Neutrophil (primary cell): ENCODE data around the gene KIF1B.

Source experiments
- H3K27ac ChIP-seq: fragments of 200-600 bp; sonication (generic); 2 replicates; pipeline ENCODE4 v1.5.1; 2016; ENCODE audit warnings: mild to moderate bottlenecking, moderate library complexity
- H3K27me3 ChIP-seq: fragments of 200-600 bp; sonication (generic); 2 replicates; pipeline ENCODE4 v1.6.0; 2016; ENCODE audit warnings: mild to moderate bottlenecking
- H3K36me3 ChIP-seq: fragments of 200-600 bp; sonication (generic); 2 replicates; pipeline ENCODE4 v1.5.1; 2017
- H3K4me1 ChIP-seq, 2 experiments: fragments of 200-600 bp in 1 of 2; sonication (generic) in 1 of 2; 1 replicate in 1 of 2; 2 replicates in 1 of 2; pipeline versions ENCODE4 v1.5.1 to v1.6.1; 2013 to 2016; ENCODE audit warnings: low read depth in 1 of 2, low read length in 1 of 2, mild to moderate bottlenecking in 1 of 2, moderate library complexity in 1 of 2; ENCODE audit not compliant: control insufficient read depth in 1 of 2, insufficient read depth in 1 of 2
- H3K4me3 ChIP-seq, 2 experiments: fragments of 200-600 bp in 1 of 2; sonication (generic) in 1 of 2; 1 replicate in 1 of 2; 2 replicates in 1 of 2; pipeline ENCODE4 v1.5.1; 2013 to 2016; ENCODE audit warnings: low read depth in 1 of 2, low read length in 1 of 2, mild to moderate bottlenecking in 1 of 2, moderate library complexity in 1 of 2
- H3K9me3 ChIP-seq: fragments of 200-600 bp; sonication (generic); 2 replicates; pipeline ENCODE4 v1.5.1; 2016
- TF ChIP-seq, protein P1 (sequence below): fragments of 200-600 bp; sonication (generic); IDR thresholded peaks from 2 replicates; pipeline ENCODE4 v1.5.1; 2016; ENCODE audit warnings: antibody characterized with exemption

KIF1B gene

DNA sequence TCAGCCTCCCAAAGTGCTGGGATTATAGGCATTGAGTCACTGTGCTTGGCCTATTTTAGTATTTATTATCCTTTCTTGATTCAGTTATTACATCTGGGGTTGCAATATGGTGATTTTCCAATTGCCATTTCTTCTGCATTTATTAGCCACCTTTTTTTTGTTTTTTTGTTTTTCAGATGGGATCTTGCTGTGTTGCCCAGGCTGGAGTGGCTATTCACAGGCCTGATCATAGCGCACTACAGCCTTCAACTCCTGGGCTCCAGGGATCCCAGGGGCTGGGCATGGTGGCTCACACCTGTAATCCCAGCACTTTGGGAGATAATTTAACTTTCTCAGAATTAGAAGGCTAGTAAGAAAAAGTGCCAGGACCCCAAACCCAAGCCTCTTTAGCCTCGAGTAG is 106.4 kb downstream of the KIF1B start:
- TF ChIP-seq, protein P1, sequence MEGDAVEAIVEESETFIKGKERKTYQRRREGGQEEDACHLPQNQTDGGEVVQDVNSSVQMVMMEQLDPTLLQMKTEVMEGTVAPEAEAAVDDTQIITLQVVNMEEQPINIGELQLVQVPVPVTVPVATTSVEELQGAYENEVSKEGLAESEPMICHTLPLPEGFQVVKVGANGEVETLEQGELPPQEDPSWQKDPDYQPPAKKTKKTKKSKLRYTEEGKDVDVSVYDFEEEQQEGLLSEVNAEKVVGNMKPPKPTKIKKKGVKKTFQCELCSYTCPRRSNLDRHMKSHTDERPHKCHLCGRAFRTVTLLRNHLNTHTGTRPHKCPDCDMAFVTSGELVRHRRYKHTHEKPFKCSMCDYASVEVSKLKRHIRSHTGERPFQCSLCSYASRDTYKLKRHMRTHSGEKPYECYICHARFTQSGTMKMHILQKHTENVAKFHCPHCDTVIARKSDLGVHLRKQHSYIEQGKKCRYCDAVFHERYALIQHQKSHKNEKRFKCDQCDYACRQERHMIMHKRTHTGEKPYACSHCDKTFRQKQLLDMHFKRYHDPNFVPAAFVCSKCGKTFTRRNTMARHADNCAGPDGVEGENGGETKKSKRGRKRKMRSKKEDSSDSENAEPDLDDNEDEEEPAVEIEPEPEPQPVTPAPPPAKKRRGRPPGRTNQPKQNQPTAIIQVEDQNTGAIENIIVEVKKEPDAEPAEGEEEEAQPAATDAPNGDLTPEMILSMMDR, result no peak
- peaks cover 11% of the 10 kb centered on the region for H3K36me3 ChIP-seq

DNA sequence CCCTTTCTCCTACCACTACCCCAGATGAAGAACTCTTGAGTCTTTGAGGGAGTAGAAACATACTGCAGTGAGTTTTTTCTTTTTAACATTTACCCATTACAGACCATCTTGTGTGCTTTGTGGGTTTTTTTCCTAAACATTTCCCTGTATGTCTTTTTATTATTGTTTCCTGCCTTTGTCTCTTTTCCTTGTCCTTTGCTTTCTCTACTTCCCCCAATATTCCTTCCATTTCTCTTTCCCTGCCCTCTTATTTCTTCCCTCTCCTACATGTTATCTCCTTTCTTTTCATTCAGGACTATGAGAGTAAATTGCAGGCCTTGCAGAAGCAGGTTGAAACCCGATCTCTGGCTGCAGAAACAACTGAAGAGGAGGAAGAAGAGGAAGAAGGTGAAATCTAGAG is 109.4 kb downstream of the KIF1B start:
- Histone ChIP-seq H3K4me1 (no peaks in the 10 kb centered on the region), H3K9me3 (no peaks in the 10 kb centered on the region), H3K36me3 (peaks cover 38% of the 10 kb centered on the region), H3K27me3 (no peaks in the 10 kb centered on the region), H3K27ac (no peak overlapping the region), H3K4me3 (no peak overlapping the region)
- TF ChIP-seq, protein P1, result no peak

More for the DNA sequence above, 106.4 kb downstream of the KIF1B start:
- H3K4me3 ChIP-seq, result no peak overlapping the region
- H3K27ac ChIP-seq, result no peak overlapping the region
- H3K9me3 ChIP-seq, result no peaks in the 10 kb centered on the region
- no peaks in the 10 kb centered on the region for H3K27me3 ChIP-seq
- no peaks in the 10 kb centered on the region for H3K4me1 ChIP-seq

DNA sequence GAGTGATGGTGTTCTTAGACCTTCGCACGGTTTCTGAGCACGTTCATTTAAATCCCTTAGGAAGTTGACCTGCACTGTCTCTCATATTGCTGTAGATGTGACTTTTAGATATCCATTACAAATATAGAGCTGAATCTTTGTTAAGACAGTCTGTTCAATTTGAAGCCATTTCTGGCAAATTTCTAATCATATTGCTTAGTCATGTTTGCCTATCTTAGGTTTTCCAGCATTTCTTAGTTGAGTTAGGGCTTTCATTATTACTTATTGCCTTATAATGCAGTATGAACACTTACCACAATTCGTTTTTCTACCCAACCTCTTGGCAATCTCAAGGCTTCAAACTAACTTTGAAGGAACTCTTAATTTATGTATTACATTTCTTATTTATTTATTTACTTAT is 110.0 kb downstream of the KIF1B start:
- Histone ChIP-seq H3K9me3 (no peaks in the 10 kb centered on the region), H3K4me3 (no peak overlapping the region), H3K27ac (no peak overlapping the region), H3K27me3 (no peaks in the 10 kb centered on the region), H3K4me1 (no peaks in the 10 kb centered on the region), H3K36me3 (peaks cover 44% of the 10 kb centered on the region)
- TF ChIP-seq, protein P1, result no peak

DNA sequence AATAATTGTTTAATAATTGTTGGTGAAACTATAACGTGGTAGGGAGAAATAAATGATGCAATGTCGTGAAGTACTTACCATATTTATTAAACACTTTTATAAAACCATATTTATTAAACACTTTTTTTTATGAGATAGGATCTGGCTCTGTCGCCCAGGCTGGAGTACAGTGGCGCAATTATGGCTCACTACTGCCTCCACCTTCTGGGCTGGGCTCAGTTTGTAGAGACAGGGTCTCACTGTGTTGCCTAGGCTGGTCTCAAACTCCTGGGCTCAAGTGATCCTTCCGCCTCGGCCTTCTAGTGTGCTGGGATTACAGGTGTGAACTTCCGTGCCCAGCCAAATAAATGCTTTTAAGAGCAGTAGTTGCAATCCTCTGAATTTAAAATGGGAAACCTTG is 112.5 kb downstream of the KIF1B start:
- TF ChIP-seq, protein P1, result no peak
- Histone ChIP-seq H3K4me3 (no peak overlapping the region), H3K36me3 (peaks cover 68% of the 10 kb centered on the region), H3K27ac (no peak overlapping the region), H3K27me3 (no peaks in the 10 kb centered on the region), H3K9me3 (no peaks in the 10 kb centered on the region), H3K4me1 (no peaks in the 10 kb centered on the region)

DNA sequence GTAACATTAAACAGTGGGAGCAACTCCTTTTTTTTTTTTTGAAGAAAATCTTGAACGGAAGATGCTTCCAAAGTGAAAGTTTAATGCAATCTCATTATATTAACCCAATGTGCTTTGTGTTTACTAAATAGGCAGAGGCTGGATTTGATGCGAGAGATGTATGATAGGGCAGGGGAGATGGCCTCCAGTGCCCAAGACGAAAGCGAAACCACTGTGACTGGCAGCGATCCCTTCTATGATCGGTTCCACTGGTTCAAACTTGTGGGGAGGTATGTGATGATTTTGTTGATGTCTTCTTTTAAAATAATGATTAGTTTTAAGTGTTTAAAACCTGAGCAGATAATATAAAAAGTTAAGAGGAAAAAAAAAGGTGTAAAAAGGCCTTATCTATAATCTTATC is 114.3 kb downstream of the KIF1B start:
- H3K36me3 ChIP-seq, result peaks cover 74% of the 10 kb centered on the region
- H3K27me3 ChIP-seq, result no peaks in the 10 kb centered on the region
- no peaks in the 10 kb centered on the region for H3K4me1 ChIP-seq
- H3K9me3 ChIP-seq, result no peaks in the 10 kb centered on the region
- H3K4me3 ChIP-seq, result no peak overlapping the region
- H3K27ac ChIP-seq, result no peak overlapping the region
- TF ChIP-seq, protein P1, result no peak

DNA sequence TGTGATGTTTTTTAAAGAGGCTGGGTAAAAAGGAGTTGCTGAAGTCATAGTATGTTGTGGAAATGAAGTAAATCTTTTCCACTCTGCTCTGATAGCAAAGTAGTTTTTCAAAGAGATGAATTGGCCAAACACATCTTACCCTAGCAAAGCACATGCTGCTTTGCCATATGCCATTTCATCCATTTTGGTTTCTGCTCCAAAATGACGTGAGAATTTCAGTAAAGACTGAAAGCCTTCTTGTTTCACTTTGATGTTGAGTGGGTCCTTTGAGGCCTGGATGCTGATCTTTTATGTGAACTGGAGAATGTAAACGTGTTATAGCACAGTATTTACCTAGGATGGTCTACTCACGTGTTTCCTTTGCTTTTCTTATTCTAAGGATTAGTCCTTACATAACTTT is 115.2 kb downstream of the KIF1B start:
- H3K36me3 ChIP-seq, result peaks cover 71% of the 10 kb centered on the region

More for the DNA sequence above, 115.2 kb downstream of the KIF1B start:
- Histone ChIP-seq H3K27me3 (no peaks in the 10 kb centered on the region), H3K27ac (no peak overlapping the region), H3K4me1 (no peaks in the 10 kb centered on the region), H3K9me3 (no peaks in the 10 kb centered on the region), H3K4me3 (no peak overlapping the region)
- TF ChIP-seq, protein P1, result no peak
